GM21529 (cell line): ENCODE measurements around the gene TRAPPC12.
"Not testable (repeated sequence)": the region's sequence is repeated elsewhere in the genome, so short reads cannot be mapped to it uniquely, and the experiment has no call there.

Source experiments
- ATAC-seq: cut with Tn5 transposase; IDR thresholded peaks from one replicate; pipeline ENCODE4 v1.9.1; 2021; ENCODE audit not compliant: unreplicated experiment

Gene TRAPPC12

DNA sequence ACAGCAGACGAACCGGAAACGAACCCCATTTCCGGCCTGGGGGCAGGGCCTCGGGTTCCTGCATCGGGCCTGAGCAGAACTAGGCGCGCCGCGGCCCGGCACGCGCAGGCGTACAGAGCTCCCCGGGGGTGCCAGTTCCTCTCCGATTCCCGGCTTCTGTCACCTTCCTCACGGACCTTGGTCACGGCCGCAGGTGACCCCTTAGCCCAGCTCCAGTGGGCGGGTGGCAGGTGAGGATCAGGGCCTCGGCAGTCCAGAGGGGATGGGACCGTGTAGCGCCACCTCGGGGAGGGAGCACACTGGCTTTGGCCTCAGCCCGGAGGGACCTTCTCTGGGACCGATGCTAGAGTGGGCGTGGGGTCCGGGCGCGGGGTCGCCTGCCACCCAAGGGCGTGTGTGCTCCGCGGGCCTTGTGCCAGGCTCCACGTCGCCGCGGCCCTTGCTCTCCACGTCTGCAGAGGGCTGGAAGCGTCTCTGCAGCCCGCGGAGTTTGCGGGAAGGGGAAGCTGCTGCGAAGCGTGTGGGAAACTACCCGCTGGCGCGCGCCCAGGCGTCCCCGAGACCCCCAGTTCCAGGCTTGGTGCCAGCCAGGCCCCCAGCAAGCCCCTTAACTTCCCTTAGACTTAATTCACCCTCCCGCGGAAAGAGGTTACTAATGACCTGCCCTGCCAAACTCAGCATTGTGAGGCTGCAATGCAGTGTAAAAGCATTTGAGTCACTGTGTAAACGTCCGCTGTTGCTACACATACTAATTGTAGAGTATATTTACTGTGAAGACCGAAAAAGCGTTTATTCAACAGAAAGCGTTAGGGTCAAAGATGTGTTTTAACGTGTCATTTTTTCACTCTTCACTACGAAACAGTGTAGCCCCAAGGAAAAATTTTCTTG lies at the start of gene TRAPPC12:
Gene TRAPPC12, plus strand, starts transcription at position 48 of the 888 bp plus-strand sequence. CDS start 7,930 bp downstream, outside the sequence.
- ATAC-seq = peak; percentile 75

GRCh38 chr2:3332133-3332532 lies 47.4 kb upstream of the TRAPPC12 start:
- ATAC-seq = no peak

DNA sequence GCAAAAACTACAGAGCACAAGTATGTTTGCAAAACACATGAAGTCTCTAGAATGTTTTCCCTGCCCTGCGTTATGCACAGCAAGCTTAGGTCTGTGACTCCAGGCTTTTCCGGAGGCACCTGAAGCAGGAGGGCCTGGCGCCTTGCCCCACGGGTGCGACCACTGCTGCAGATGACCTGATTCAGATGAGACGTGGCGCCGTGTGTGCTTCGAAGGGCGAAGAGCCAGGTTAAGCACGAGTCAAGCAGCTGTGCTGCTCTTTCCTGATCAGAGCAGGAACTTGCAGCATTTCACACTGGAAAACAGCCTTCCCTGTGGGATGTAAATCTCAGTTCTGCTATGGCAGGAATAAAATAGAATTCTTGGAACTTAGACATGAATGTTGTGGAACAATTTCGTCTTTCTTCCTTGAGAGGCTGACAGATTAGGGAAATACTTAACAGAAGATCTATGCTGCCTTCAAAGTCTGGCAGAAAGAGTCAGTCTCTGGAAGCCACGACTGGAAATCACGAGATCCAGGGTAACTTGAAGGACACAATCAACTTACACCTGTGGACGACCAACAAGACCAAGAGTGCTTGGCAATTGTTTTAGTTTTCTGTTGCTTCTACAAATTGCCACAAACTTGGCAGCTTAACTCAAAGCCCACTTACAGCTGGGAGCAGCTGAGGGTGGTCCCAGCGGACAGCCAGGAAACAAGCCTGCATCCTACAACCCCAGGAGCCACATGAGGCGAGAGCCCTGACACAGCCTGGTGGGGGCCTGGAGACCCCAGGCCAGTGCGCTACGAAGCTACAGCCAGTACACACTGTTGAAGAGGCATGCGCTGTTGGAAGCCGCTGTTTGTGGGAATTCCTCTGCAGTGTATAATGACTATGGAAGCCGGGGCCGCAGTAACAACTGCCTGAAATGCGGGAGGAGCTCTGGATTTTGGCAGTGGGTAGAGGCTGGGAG lies 44.8 kb upstream of the TRAPPC12 start:
- no peak for ATAC-seq

DNA sequence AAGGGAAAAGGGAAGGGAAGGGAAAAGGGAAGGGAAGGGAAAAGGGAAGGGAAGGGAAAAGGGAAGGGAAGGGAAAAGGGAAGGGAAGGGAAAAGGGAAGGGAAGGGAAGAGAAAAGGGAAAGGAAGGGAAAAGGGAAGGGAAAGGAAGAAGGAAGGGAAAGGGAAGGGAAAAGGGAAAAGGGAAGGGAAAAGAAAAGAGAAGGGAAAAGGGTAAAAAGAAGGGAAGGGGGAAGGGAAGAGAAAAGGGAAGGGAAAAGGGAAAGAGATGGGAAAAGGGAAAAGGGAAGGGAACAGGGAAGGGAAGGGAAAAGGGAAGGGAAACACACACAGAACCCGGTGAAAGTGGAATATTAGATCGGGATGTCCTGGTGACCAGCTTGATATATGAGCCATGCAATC lies 42.6 kb upstream of the TRAPPC12 start:
- no peak for ATAC-seq

- no peak for ATAC-seq
These were observed 41.2 kb upstream of the TRAPPC12 start for GRCh38 chr2:3338340-3338739.

- ATAC-seq = no peak
These were observed 39.4 kb upstream of the TRAPPC12 start for GRCh38 chr2:3340144-3340543.

DNA sequence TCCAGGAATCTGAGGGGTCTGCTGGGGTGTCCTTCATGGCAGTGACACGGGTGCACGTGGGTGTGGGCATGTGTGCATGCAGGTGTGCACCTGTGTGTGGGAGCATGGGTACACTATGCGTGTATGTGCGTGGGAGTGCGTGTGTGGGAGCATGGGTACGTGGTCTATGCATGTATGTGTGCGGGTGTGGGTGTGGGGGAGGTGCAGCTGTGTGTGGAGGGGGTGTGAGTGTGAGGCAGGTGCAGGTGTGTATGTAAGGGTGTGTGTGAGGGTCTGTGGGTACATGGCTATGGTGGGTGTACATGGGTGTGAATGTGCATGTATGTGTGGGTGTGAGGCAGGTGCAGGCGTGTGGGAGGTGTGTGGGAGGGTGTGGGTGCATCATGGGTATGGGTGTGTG lies 38.2 kb upstream of the TRAPPC12 start:
- no peak for ATAC-seq

- ATAC-seq = no peak
These were observed 37.2 kb upstream of the TRAPPC12 start for GRCh38 chr2:3342324-3342723.

DNA sequence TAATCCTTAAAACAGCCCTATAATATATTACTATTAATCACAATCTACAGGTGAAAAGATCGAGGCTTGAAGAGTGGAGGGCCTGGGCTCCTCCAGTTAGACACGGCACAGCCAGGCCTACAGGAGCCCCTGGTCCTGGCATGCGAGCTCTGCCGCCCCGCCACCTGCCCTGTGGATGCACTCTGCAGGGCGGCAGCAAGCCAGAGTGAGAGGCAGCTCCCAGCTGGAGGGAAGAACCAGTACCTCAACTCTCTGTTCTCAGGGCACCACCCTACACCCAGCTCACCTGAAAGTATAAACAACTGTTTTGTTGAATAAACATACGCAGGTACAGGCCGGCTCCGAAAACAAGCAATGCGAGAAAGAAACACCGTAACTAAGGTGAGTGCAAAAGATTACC lies 36.5 kb upstream of the TRAPPC12 start:
- no peak for ATAC-seq

DNA sequence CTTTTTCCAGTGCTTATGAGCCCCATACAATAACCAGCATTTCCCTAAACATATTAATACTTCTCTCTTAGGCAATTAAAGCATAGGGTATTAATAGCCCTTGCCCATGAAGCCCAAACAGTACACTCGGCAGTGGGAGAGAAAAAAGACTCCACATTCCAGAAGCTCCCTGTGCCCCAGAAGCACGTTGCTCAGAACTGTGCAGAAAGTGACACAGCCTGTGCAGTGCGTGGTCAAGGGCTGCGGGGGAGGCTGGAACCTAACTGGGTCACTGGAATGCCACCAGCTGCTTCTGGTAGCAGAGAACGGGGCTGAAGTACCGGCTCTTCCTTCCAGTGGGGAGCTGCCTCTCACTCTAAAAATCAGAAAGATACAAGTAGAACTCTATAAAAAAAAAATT lies 34.6 kb upstream of the TRAPPC12 start:
- no peak for ATAC-seq

DNA sequence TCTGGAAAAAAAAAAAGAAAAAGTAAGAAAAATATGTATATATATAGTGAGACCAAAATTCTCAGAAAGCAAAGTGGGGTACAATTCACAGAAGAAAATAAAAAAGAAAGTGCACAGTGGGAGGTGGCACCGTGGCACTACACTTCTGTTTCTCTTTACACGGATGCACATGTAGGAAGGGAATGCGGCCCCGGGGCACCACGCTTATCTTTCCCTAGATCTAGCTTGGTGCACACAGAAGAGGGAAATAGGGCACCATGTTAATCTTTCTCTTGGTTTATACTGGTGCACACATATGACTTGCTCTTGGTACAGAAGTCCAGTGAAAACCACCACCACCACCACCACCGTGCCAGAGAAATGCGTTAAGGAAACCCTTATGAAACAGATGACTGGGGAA lies 33.9 kb upstream of the TRAPPC12 start:
- ATAC-seq = no peak

GRCh38 chr2:3348767-3349166 lies 30.7 kb upstream of the TRAPPC12 start:
- no peak for ATAC-seq

DNA sequence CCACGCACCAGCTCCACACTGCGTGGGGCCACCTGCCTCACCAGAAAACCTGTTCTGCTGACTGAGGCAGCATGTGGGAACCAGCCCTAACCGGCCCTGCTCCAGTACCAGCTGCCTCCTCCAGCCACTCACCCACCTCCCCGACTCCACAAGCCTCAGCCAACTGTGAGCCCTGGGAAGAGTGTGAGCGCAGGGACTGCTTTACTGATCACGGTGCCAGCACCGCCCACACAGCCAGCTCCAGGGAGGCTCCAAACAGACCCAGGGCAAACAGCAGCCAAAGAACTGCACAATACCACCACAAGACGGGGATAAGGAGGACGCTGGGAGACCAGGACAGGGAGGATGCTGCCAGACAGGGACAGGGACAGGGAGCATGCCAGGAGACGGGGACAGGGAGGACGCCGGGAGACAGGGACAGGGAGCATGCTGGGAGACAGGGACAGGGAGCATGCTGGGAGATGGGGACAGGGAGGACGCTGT lies 30.2 kb upstream of the TRAPPC12 start:
- no peak for ATAC-seq

GRCh38 chr2:3354986-3355385 lies 24.5 kb upstream of the TRAPPC12 start:
- ATAC-seq = no peak

GRCh38 chr2:3355951-3356569 lies 23.4 kb upstream of the TRAPPC12 start:
- ATAC-seq = no peak

DNA sequence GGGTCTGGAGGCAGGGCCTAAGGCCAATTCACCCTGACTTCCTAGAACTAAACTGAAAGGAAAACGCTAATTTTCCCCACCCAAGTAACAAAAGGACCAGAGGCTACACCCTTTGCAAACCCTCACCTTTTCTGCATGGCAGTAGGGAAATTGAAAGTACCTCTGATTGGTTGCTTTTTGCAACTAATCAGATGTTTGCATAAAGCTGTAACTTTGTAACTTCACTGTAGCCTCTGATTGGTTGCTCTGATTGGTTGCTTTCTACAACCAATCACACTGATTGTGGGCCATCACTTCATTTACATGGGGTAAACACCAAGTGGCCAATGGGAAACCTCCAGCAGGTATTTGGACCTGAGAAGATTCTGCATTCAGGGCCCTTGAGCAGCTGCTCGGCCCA lies 22.7 kb upstream of the TRAPPC12 start:
- no peak for ATAC-seq

DNA sequence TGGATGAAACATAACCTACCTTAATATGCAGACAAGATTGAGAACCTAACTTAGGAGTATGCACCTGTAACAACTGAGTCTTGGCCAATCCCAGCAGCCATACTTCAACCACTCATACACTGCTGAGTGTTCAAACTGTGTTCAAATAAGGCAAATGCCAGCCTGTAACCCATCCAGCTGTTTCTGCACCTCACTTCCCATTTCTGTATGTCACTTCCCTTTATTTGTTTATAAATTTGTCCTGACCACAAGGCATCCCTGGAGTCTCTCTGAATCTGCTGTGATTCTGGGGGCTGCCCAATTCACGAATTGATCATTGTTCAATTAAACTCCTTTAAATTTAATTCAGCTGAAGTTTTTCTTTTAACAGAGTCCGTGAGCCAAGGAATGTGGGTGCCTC lies 22.0 kb upstream of the TRAPPC12 start:
- ATAC-seq = not testable (repeated sequence)

DNA sequence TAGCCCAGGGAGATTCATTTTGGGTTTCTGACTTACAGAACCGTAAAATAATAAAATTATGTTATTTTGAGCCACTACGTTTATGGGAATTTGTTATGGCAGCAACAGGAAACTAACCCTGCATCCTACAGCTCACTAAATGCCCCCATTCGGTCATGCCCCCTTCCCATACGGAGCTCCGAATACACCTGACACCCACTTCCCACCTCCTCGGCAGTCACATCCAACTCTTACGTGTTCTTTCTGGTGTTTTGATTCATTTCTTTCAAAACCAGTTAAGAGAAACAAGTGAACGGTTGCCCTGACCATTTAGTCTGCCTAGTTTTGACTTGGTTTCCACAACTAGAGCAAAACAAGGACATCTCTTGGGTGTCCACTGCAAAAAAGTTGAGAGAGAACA lies 21.6 kb upstream of the TRAPPC12 start:
- ATAC-seq = no peak

DNA sequence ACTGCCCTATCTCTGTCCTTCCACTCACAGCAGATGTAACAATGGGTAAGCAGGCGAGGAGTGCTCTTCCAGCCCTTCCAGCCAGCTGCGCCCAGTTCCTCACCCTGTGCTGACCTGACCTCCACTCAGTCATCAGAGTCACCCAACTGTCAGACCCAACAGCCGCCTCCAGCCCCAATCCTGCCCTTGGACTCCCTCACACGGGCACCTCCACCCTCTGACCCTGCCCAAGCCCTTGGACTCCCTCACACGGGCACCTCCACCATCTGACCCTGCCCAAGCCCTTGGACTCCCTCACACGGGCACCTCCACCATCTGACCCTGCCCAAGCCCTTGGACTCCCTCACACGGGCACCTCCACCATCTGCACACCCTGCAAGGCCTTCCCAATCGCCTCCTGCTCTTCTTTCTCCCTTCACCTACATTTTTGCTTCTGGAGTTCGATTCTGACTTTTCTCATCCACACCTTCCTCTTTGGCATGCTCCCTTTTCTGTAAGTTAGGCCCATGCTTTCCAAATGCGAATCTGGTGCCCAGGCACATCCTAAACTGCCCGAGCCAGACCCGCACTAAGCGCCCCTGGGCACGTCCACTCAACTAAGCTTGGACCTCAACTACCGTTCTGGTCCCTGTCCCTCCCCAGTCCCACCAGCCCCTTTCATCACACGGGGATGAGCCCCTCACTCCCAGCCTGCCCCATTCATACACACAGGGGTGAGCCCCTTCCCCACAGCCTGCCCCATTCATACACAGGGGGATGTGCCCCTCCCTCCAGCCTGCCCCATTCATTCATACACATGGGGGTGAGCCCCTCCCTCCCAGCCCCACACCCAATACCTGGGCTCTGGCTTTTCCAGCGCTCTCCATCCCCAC lies 17.7 kb upstream of the TRAPPC12 start:
- ATAC-seq = no peak

- ATAC-seq = no peak
These were observed 14.3 kb upstream of the TRAPPC12 start for GRCh38 chr2:3365219-3365618.
